Measurements from ENCODE around the gene AMPH.

AMPH gene

GRCh38 chr7:38541440-38541839, 89.7 kb downstream of the AMPH start:
- no peak for ATAC-seq (ENCODE audit: low read depth)
- H3K27me3 Mint-ChIP-seq, result no peaks in the 10 kb centered on the region

GRCh38 chr7:38539477-38540081, 91.6 kb downstream of the AMPH start:
- H3K4me1 Mint-ChIP-seq, result no peaks in the 10 kb centered on the region
- H3K4me3 Mint-ChIP-seq, result no peak overlapping the region
- no peak for DNase-seq (ENCODE audit: low spot score in 2 of 2)
- no peak for ATAC-seq (ENCODE audit: low read depth)
- H3K27me3 Mint-ChIP-seq, result no peaks in the 10 kb centered on the region
- no peak overlapping the region for H3K27ac Mint-ChIP-seq
- no peaks in the 10 kb centered on the region for H3K36me3 Mint-ChIP-seq
- no peaks in the 10 kb centered on the region for H3K9me3 Mint-ChIP-seq

More at GRCh38 chr7:38541440-38541839, 89.7 kb downstream of the AMPH start:
- no peaks in the 10 kb centered on the region for H3K9me3 Mint-ChIP-seq
- H3K4me3 Mint-ChIP-seq, result no peak overlapping the region
- no peaks in the 10 kb centered on the region for H3K36me3 Mint-ChIP-seq
- no peak for DNase-seq (ENCODE audit: low spot score in 2 of 2)
- no peak overlapping the region for H3K27ac Mint-ChIP-seq
- H3K4me1 Mint-ChIP-seq, result no peaks in the 10 kb centered on the region

DNA sequence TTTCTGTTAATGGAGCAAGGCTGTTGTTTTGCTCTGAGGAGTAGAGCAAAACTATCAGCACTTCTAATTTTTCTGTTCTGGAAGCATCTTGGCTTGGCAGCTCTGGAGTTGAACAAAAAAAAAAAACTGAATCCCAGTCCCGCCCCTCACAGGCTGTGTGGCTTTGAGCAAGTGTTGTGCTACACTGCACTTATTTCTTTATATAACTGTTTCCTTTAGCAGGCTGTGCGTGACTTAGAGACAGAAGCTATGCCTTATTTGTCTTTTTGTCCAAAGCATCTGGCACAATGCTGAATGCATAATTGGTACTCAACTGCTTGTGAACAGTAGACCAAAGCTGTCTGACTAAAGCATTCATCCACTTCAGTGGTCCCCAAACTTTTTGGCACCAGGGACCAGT, 96.1 kb downstream of the AMPH start:
- H3K4me1 Mint-ChIP-seq, result peaks cover 4% of the 10 kb centered on the region

DNA sequence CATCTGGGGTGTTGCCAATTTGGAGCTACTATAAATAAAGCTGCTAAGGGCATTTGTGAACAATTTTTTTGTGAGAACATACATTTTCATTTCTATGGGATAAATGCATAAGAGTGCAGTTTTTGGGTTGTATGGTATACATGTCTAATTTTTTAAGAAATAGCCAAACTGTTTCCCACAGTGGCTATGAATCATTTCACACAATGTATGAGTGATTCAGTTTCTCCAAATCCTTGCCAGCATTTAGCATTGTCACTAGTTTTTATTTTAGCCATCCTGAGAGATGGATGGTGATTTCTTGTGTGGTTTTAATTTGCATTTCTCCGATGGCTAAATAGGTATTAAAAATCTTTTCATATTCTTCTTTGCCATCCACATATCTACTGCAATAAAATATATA, 105.3 kb downstream of the AMPH start:
- Mint-ChIP-seq H3K4me1 (peaks cover 5% of the 10 kb centered on the region), H3K27ac (no peak overlapping the region), H3K36me3 (no peaks in the 10 kb centered on the region), H3K4me3 (no peak overlapping the region), H3K9me3 (no peaks in the 10 kb centered on the region), H3K27me3 (peaks cover 4% of the 10 kb centered on the region)
- DNase-seq (ENCODE audit: low spot score in 2 of 2) (no peak), ATAC-seq (ENCODE audit: low read depth) (no peak)

More for the DNA sequence above, 96.1 kb downstream of the AMPH start:
- Mint-ChIP-seq H3K36me3 (no peaks in the 10 kb centered on the region), H3K27me3 (peaks cover 4% of the 10 kb centered on the region), H3K4me3 (no peak overlapping the region), H3K27ac (no peak overlapping the region), H3K9me3 (no peaks in the 10 kb centered on the region)
- ATAC-seq (ENCODE audit: low read depth), result no peak
- DNase-seq (ENCODE audit: low spot score in 2 of 2), result no peak

GRCh38 chr7:38524786-38525185, 106.4 kb downstream of the AMPH start:
- no peaks in the 10 kb centered on the region for H3K36me3 Mint-ChIP-seq
- H3K4me1 Mint-ChIP-seq, result peaks cover 4% of the 10 kb centered on the region
- peaks cover 6% of the 10 kb centered on the region for H3K27me3 Mint-ChIP-seq
- no peak overlapping the region for H3K4me3 Mint-ChIP-seq
- no peaks in the 10 kb centered on the region for H3K9me3 Mint-ChIP-seq
- ATAC-seq (ENCODE audit: low read depth), result no peak
- H3K27ac Mint-ChIP-seq, result no peak overlapping the region
- DNase-seq (ENCODE audit: low spot score in 2 of 2), result no peak

DNA sequence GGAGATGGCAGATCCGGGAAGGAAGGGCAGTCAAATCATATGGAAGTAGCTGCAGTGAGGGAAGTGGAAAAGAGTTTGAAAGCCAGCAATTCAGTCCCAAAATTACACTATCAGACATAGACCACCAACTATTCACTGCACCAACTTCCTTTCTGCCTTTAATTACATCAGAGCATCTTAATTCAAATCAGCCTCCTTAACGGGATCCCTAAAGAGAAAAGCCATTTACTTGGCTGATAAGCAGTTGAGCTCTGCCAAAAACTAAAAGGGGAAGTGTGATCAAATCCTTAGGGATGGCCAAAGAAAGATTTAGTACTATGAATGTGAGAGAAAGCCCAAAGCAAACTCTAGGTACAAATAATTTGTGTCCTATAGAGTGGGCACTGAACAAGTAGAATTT, 110.4 kb downstream of the AMPH start:
- peaks cover 3% of the 10 kb centered on the region for H3K9me3 Mint-ChIP-seq
- peaks cover 4% of the 10 kb centered on the region for H3K4me1 Mint-ChIP-seq
- H3K27ac Mint-ChIP-seq, result no peak overlapping the region
- no peak overlapping the region for H3K4me3 Mint-ChIP-seq
- ATAC-seq (ENCODE audit: low read depth) (no peak), DNase-seq (ENCODE audit: low spot score in 2 of 2) (no peak)
- H3K27me3 Mint-ChIP-seq, result peaks cover 7% of the 10 kb centered on the region
- peaks cover 2% of the 10 kb centered on the region for H3K36me3 Mint-ChIP-seq

DNA sequence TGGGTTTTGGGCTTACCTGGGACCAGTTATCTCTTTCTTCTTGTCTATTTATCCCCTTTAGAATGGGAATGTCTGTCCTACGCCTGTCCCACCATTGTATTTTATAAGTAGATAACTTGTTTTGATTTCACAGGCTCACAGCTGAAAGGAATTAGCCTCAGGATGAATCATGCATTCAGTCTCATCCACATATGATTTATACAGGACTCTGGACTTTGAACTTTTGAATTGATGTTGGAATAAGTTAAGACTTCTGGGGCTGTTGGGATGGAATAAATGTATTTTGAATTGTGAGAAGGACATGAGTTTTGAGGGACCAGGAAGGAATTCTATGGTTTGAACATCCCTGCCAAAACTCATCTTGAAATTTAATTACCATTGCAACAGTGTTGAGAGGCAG, 112.6 kb downstream of the AMPH start:
- DNase-seq (ENCODE audit: low spot score in 2 of 2) (no peak), ATAC-seq (ENCODE audit: low read depth) (no peak)
- Mint-ChIP-seq H3K9me3 (peaks cover 11% of the 10 kb centered on the region), H3K36me3 (peaks cover 2% of the 10 kb centered on the region), H3K4me1 (peaks cover 4% of the 10 kb centered on the region), H3K4me3 (no peak overlapping the region), H3K27me3 (peaks cover 7% of the 10 kb centered on the region), H3K27ac (no peak overlapping the region)

DNA sequence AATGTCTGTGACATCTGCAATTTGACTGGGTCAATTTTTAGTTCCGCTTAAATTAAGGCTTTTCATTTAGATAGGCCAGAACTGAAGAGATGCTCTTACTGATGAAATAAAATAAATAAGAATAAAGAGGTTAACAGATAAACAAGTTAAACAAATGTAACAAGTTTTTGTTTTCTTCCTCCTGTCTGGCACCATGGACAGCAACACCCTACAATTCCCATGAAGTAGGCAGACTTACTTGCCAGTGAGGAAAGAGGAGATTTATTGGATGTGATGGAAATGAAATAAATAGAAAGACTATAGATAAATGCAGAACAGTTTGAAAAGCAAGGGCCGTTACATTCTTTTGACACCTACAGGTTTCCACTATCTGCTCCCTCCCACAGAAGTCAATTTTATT, 118.5 kb downstream of the AMPH start:
- Mint-ChIP-seq H3K9me3 (peaks cover 11% of the 10 kb centered on the region), H3K27ac (no peak overlapping the region), H3K4me1 (no peaks in the 10 kb centered on the region), H3K36me3 (peaks cover 2% of the 10 kb centered on the region), H3K4me3 (no peak overlapping the region), H3K27me3 (peaks cover 4% of the 10 kb centered on the region)
- DNase-seq (ENCODE audit: low spot score in 2 of 2) (no peak), ATAC-seq (ENCODE audit: low read depth) (no peak)

DNA sequence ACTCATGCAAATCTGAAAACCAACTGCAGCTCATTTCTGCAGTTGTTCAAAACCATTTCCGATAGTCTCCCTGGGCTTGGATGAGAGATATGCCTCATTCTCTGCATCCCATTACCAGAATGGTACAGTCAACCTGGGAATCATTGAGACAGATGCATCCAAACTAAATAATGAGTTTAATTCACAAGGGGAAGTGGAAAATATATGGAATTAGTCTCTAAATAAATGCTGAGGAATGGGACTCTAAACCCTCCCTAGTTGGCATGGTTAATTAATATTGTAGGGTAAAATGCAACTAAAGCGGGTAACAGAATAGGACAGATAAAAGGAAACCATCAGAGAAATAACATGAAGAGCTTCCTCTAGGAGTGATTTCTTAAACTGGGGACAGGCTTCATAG, 118.9 kb downstream of the AMPH start:
- DNase-seq (ENCODE audit: low spot score in 2 of 2), result no peak
- H3K4me1 Mint-ChIP-seq, result no peaks in the 10 kb centered on the region
- peaks cover 3% of the 10 kb centered on the region for H3K27me3 Mint-ChIP-seq
- no peak overlapping the region for H3K4me3 Mint-ChIP-seq
- no peak overlapping the region for H3K27ac Mint-ChIP-seq
- no peak for ATAC-seq (ENCODE audit: low read depth)
- H3K9me3 Mint-ChIP-seq, result peaks cover 10% of the 10 kb centered on the region
- H3K36me3 Mint-ChIP-seq, result peaks cover under 1% of the 10 kb centered on the region

- H3K36me3 Mint-ChIP-seq, result no peaks in the 10 kb centered on the region
- ATAC-seq (ENCODE audit: low read depth), result no peak
- DNase-seq (ENCODE audit: low spot score in 2 of 2), result no peak
- no peaks in the 10 kb centered on the region for H3K4me1 Mint-ChIP-seq
- H3K4me3 Mint-ChIP-seq, result no peak overlapping the region
- peaks cover 2% of the 10 kb centered on the region for H3K27me3 Mint-ChIP-seq
- H3K9me3 Mint-ChIP-seq, result no peaks in the 10 kb centered on the region
- no peak overlapping the region for H3K27ac Mint-ChIP-seq
Observed at GRCh38 chr7:38507384-38507783, 123.8 kb downstream of the AMPH start.

- Mint-ChIP-seq H3K27ac (no peak overlapping the region), H3K27me3 (no peaks in the 10 kb centered on the region), H3K4me1 (no peaks in the 10 kb centered on the region)
Observed at GRCh38 chr7:38506756-38507155, 124.4 kb downstream of the AMPH start.

DNA sequence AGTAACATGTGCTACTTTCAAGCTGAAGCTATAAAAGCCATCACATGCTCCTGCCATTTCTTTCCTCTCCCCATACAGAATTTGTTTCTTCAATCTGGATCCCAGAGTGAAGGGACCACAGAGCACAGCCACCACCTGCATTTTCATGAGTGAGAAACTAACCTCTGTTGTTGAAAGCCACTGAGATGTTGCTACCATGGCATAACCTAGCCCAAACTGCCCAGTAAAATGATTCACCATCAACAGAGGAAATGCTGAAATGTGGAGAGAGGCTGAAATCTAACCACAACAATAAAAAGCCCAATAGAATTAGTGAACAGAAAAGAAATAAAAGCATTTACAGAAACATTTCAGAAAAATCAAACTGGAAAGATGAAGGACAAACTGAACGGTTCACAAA, 125.2 kb downstream of the AMPH start:
- H3K4me1 Mint-ChIP-seq, result no peaks in the 10 kb centered on the region
- ATAC-seq (ENCODE audit: low read depth) (no peak), DNase-seq (ENCODE audit: low spot score in 2 of 2) (no peak)
- H3K27me3 Mint-ChIP-seq, result no peaks in the 10 kb centered on the region
- H3K9me3 Mint-ChIP-seq, result no peaks in the 10 kb centered on the region
- H3K36me3 Mint-ChIP-seq, result no peaks in the 10 kb centered on the region
- H3K27ac Mint-ChIP-seq, result no peak overlapping the region
- H3K4me3 Mint-ChIP-seq, result no peak overlapping the region

More at GRCh38 chr7:38506756-38507155, 124.4 kb downstream of the AMPH start:
- ATAC-seq (ENCODE audit: low read depth) (no peak), DNase-seq (ENCODE audit: low spot score in 2 of 2) (no peak)
- H3K9me3 Mint-ChIP-seq, result no peaks in the 10 kb centered on the region
- H3K36me3 Mint-ChIP-seq, result no peaks in the 10 kb centered on the region
- no peak overlapping the region for H3K4me3 Mint-ChIP-seq

- H3K9me3 Mint-ChIP-seq, result no peaks in the 10 kb centered on the region
- no peaks in the 10 kb centered on the region for H3K27me3 Mint-ChIP-seq
- ATAC-seq (ENCODE audit: low read depth) (no peak), DNase-seq (ENCODE audit: low spot score in 2 of 2) (no peak)
- no peaks in the 10 kb centered on the region for H3K4me1 Mint-ChIP-seq
- no peaks in the 10 kb centered on the region for H3K36me3 Mint-ChIP-seq
- H3K4me3 Mint-ChIP-seq, result no peak overlapping the region
- no peak overlapping the region for H3K27ac Mint-ChIP-seq
Observed at GRCh38 chr7:38504684-38505083, 126.5 kb downstream of the AMPH start.

GRCh38 chr7:38502848-38503247, 128.3 kb downstream of the AMPH start:
- DNase-seq (ENCODE audit: low spot score in 2 of 2), result no peak
- no peak overlapping the region for H3K27ac Mint-ChIP-seq
- no peaks in the 10 kb centered on the region for H3K9me3 Mint-ChIP-seq
- no peak for ATAC-seq (ENCODE audit: low read depth)
- no peaks in the 10 kb centered on the region for H3K36me3 Mint-ChIP-seq
- no peaks in the 10 kb centered on the region for H3K27me3 Mint-ChIP-seq
- no peaks in the 10 kb centered on the region for H3K4me1 Mint-ChIP-seq
- H3K4me3 Mint-ChIP-seq, result no peak overlapping the region

DNA sequence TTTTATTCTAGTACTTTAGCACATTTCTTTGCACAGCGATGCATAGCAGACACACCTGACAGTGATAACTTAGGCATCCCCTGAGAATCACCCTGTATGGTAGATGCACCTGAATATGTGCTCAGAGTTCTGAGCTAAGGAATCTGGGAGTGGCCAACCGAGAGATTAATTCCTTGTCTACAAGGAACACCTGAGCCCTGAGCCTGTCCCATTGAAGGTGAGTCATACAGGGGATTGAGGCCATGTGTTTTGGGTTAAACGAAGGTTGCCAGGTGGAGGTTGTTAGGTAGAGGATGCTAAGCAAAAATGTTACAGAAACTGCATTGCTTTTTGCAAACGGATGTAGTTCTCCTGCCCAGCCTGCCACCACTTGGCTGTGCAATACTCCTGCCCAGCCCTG, 128.9 kb downstream of the AMPH start:
- Mint-ChIP-seq H3K27ac (no peak overlapping the region), H3K4me3 (no peak overlapping the region), H3K36me3 (no peaks in the 10 kb centered on the region), H3K9me3 (no peaks in the 10 kb centered on the region), H3K4me1 (no peaks in the 10 kb centered on the region), H3K27me3 (no peaks in the 10 kb centered on the region)
- ATAC-seq (ENCODE audit: low read depth), result no peak
- DNase-seq (ENCODE audit: low spot score in 2 of 2), result no peak

Measured in memory B cell (primary cell).